ENCODE measurements around the gene ATN1.

ATN1 gene

DNA sequence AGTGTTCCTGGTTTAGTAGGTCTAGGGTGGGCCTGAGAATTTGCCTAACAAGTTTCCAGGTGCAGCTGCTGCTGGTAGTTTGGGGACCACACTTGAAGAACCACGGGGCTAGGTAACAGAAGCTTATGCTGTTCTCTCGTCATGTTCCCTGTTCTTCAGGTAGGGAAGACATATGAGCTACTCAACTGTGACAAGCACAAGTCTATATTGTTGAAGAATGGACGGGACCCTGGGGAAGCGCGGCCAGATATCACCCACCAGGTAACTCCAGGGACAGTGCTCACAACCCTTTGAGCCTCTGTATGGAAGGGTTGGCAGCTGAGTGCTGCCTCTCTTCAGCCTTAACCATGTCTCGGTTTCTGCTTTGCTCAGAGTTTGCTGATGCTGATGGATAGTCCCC lies 46.4 kb downstream of the ATN1 start:
- Mint-ChIP-seq H3K9me3 (no peaks in the 10 kb centered on the region), H3K36me3 (ENCODE audit: low read depth) (peaks cover 99% of the 10 kb centered on the region), H3K4me1 (ENCODE audit: low read depth) (peaks cover 44% of the 10 kb centered on the region), H3K4me3 (peak overlapping the region; percentile 100), H3K27ac (peak overlapping the region; percentile 100), H3K27me3 (no peaks in the 10 kb centered on the region)
- no peak for DNase-seq

DNA sequence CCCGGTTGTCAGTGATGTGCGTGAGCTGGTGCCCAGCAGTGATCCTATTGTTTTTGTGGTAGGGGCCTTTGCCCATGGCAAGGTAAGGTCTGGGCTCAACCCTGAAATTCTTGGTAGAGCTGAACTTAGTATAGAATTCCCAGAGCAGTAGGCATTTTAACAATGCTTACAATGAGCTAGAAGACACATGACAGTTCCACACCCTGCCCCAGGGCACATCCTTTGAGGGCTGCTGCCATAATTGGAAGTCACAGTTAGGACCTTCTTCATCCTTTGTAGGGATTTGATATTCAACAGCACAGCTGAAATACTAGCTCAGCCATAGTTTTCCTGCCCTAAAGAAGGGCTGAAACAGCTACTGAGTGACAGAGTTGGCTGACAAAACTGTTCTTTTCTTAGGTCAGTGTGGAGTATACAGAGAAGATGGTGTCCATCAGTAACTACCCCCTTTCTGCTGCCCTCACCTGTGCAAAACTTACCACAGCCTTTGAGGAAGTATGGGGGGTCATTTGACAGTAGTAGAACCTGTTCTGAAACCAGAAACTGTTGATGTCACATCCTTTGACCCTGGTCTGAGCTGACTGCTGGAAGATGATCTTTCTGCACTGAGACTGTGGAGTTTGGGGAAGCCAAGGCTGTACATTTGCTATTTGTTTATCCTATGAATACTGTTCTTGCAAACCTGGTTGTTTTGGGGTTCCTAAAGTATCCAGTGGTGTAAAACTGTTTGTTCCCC lies 47.7 kb downstream of the ATN1 start:
- no peak for DNase-seq
- H3K9me3 Mint-ChIP-seq: no peaks in the 10 kb centered on the region
- H3K27me3 Mint-ChIP-seq: no peaks in the 10 kb centered on the region
- peak overlapping the region; percentile 100 for H3K27ac Mint-ChIP-seq
- peaks cover 42% of the 10 kb centered on the region for H3K4me1 Mint-ChIP-seq (ENCODE audit: low read depth)
- H3K4me3 Mint-ChIP-seq: no peak overlapping the region
- peaks cover 99% of the 10 kb centered on the region for H3K36me3 Mint-ChIP-seq (ENCODE audit: low read depth)

DNA sequence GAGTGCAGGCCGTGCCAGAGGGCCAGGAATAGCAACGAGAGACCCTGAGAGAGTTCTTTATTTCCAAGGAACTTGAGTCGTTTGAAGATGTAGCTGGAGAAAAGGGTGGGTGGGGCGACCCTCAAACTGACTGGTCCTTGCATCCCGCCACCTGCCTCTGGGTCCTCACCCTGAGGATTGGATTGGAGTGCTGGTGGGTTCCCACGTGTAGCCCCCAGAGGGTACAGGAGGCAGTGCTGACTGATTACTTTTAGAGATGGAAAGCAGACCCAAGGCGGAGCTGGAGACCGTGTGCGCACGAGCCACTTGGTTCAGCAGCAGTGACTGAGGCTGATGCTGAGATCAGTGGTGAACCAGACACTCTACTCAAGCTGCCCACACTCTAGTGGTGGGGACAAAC lies 49.9 kb downstream of the ATN1 start:
- H3K36me3 Mint-ChIP-seq (ENCODE audit: low read depth): peaks cover 100% of the 10 kb centered on the region
- no peak for DNase-seq
- no peaks in the 10 kb centered on the region for H3K27me3 Mint-ChIP-seq
- H3K9me3 Mint-ChIP-seq: no peaks in the 10 kb centered on the region
- peaks cover 31% of the 10 kb centered on the region for H3K4me1 Mint-ChIP-seq (ENCODE audit: low read depth)
- no peak overlapping the region for H3K4me3 Mint-ChIP-seq
- H3K27ac Mint-ChIP-seq: peak overlapping the region; percentile 80

DNA sequence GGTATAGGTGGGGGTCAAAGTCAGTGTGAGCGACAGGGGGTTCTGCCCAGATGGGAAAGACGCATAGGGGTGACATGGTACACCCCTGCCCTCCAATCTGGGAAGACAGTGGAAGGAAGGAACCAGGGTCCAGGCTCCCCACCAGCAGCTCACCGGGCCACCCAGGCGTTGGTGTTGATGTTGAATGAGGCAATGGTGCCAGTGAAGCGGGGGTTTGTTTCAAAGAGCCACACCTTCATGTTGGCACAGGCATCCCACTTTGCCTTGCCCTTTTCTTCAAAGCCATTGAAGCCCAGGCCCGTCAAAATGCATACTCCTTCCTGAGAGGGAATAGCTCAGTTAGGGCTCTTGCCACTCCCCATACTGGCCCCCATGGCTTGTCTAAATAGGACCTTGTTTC lies 50.4 kb downstream of the ATN1 start:
- Mint-ChIP-seq H3K27ac (peak overlapping the region; percentile 80), H3K4me1 (ENCODE audit: low read depth) (peaks cover 27% of the 10 kb centered on the region), H3K4me3 (no peak overlapping the region), H3K9me3 (no peaks in the 10 kb centered on the region), H3K27me3 (no peaks in the 10 kb centered on the region), H3K36me3 (ENCODE audit: low read depth) (peaks cover 100% of the 10 kb centered on the region)
- no peak for DNase-seq

DNA sequence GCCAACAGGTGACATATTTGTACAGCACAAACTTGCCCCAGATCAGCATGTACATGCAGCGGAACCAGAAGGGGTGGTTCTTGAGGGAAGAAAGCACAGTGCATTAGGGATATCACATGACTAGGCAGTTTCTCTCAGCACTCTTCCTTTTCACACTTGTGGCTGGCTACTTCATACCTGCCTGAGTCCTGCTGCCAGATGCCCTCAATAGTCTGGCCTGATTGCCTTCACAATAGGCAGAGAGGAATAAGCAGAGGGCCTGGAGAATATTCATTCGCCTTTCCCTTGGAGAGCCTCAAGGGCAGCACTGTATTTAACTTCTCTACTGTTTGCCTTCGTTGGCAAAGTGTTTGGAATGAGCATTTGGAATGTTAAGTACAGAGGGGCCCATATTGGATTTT lies 50.9 kb downstream of the ATN1 start:
- no peak for DNase-seq
- Mint-ChIP-seq H3K27me3 (no peaks in the 10 kb centered on the region), H3K4me1 (ENCODE audit: low read depth) (peaks cover 24% of the 10 kb centered on the region), H3K9me3 (no peaks in the 10 kb centered on the region), H3K36me3 (ENCODE audit: low read depth) (peaks cover 100% of the 10 kb centered on the region), H3K27ac (peak overlapping the region; percentile 80), H3K4me3 (no peak overlapping the region)

DNA sequence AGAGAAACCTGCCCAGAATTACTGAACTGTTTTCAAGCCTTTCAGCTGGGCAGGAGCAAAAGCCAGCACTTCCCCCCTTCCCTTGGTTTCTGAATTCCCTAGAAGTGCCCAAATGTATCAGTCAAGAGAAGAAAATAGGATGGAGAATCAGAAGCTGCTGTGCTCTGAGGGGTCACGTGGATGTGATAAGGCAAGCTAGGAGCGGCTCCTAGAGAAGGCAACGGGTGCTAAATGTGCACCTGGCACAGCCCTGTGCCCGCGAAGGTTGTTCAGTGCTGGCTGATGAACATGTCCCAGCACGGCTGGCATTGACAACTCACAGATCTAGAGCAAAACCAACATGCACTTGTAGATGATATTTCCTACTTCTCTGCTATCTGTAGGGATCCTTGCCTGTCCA lies 51.3 kb downstream of the ATN1 start:
- Mint-ChIP-seq H3K27ac (peak overlapping the region; percentile 80), H3K9me3 (no peaks in the 10 kb centered on the region), H3K27me3 (no peaks in the 10 kb centered on the region), H3K36me3 (ENCODE audit: low read depth) (peaks cover 100% of the 10 kb centered on the region), H3K4me1 (ENCODE audit: low read depth) (peaks cover 20% of the 10 kb centered on the region), H3K4me3 (no peak overlapping the region)
- DNase-seq: no peak

DNA sequence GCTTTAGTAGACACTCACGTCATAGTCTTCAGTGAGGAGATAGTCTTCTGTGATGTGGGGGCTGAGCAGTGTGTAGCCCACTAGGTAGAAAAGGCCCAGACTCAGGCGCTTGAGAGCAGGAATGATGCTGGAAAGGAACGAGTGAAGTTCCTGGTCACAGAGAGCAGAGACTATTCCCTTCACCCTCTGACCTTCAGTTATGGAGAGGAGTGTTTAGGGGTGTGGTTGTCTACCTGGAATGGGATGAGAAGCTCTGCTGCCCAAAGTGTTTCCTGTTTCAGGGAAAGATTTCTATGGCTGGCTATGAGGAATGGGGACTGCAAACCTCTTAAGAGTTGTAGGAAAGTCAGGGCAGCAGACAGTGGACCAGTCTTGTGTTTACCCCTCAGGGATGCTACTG lies 51.7 kb downstream of the ATN1 start:
- Mint-ChIP-seq H3K27me3 (no peaks in the 10 kb centered on the region), H3K36me3 (ENCODE audit: low read depth) (peaks cover 100% of the 10 kb centered on the region), H3K27ac (peak overlapping the region; percentile 80), H3K9me3 (no peaks in the 10 kb centered on the region), H3K4me1 (ENCODE audit: low read depth) (peaks cover 15% of the 10 kb centered on the region), H3K4me3 (no peak overlapping the region)
- DNase-seq: no peak

DNA sequence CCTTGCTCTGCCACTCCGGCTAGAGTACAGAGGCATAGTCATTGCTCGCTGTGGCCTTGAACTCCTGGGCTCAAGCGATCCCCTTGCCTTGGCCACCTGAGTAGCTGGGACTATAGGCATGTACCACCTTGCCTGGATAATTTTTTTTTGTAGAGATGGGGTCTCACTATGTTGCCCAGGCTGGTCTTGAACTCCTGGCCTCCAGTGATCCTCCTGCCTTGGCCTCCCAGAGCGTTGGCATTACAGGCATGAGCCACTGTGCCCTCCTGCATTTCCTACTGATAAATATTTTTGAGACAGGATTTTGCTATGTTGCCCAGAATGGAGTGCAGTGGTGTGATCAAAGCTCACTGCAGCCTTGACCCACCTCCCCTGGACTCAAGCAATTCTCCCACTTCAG lies 52.3 kb downstream of the ATN1 start:
- Mint-ChIP-seq H3K27me3 (no peaks in the 10 kb centered on the region), H3K4me1 (ENCODE audit: low read depth) (peaks cover 11% of the 10 kb centered on the region), H3K9me3 (no peaks in the 10 kb centered on the region), H3K36me3 (ENCODE audit: low read depth) (peaks cover 100% of the 10 kb centered on the region), H3K27ac (peak overlapping the region; percentile 37), H3K4me3 (no peak overlapping the region)
- DNase-seq: no peak

DNA sequence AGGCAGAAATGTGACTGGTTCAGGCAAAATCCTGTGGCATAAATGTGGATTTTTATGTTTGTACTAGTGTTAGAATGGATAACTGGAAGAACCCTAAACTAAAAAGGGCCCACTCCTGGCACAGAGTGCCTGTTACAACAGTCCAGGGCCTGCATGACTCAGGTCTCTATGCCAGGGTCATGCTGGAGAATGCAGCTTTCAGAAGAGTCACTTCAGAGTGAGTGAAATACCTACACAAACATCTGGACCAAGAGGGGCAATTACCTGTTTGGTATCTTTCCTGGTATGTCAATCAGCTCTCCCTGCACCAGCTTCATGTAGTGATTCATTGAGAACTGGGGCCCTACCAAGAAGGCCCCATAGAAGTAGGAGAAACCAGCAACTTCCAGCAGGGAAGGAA lies 53.0 kb downstream of the ATN1 start:
- H3K27ac Mint-ChIP-seq: peak overlapping the region; percentile 64
- no peak overlapping the region for H3K4me3 Mint-ChIP-seq
- peaks cover 99% of the 10 kb centered on the region for H3K36me3 Mint-ChIP-seq (ENCODE audit: low read depth)
- no peak for DNase-seq
- H3K27me3 Mint-ChIP-seq: no peaks in the 10 kb centered on the region
- peaks cover 5% of the 10 kb centered on the region for H3K4me1 Mint-ChIP-seq (ENCODE audit: low read depth)
- H3K9me3 Mint-ChIP-seq: no peaks in the 10 kb centered on the region

DNA sequence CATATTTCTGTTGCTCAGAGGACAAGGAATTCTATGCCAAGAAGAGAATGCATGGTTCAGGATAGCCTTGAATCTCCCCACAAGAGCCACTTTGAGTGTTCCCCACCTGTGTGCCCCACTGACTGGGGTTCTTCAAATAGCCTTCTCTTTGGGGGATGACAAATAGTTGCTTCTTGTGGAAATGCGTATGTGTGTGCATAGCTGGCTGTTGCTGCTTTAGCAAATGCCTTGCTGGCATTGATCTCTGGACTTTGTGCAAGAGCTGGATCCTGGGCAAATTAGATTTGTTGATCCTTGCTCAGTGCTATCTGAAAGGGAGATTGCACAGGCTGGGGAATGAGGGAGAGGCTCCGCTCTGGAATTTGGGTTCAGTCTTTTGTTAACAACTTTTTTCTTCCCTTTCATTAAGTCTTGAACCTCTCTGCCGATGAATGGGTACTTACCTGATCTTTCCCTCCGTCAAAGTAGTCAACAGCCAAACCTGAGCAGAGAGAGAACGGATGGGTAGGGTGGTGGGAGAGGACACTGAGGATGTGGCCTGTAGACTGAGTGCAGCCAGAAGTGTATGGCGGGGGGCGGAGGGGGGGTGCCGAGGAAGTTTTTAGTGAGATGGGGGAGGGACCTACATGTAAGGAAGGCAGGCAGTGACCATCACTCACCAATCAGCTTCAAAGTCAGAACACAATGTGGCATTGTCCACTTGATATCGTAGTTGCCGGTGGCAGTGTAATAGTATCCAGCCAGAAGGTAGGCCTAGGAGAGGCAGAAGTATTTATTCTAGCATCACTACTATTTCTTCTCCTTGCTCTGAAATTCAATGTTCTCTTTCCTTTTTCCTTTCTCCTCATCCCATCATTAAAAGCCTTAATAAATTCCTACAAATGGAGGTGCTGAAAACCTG lies 53.6 kb downstream of the ATN1 start:
- H3K36me3 Mint-ChIP-seq (ENCODE audit: low read depth): peaks cover 99% of the 10 kb centered on the region

DNA sequence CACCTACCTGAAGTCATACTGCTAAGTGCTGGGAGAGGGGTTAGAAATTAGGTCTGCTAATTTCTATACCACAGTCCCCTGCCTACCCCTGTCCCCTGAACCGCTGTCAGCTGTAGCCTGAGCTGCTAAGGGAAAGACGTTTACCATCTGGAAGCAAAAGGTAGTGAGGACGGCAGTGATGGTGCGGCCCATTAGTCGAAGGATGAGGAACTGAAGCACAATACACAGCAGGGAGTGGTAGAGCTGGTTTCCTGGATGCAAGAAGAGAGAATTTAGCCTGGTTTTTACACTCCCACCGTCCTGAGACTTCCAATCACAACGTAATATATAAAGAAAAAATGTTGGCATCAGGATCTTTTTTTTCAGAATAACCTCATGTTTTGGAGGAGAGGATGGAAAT lies 54.8 kb downstream of the ATN1 start:
- H3K4me3 Mint-ChIP-seq: no peak overlapping the region
- peaks cover 95% of the 10 kb centered on the region for H3K36me3 Mint-ChIP-seq (ENCODE audit: low read depth)
- no peaks in the 10 kb centered on the region for H3K9me3 Mint-ChIP-seq
- H3K27ac Mint-ChIP-seq: no peak overlapping the region
- no peaks in the 10 kb centered on the region for H3K27me3 Mint-ChIP-seq
- DNase-seq: no peak
- H3K4me1 Mint-ChIP-seq (ENCODE audit: low read depth): no peaks in the 10 kb centered on the region

More for the DNA sequence above, 53.6 kb downstream of the ATN1 start:
- no peak overlapping the region for H3K4me3 Mint-ChIP-seq
- H3K9me3 Mint-ChIP-seq: no peaks in the 10 kb centered on the region
- no peaks in the 10 kb centered on the region for H3K4me1 Mint-ChIP-seq (ENCODE audit: low read depth)
- no peaks in the 10 kb centered on the region for H3K27me3 Mint-ChIP-seq
- H3K27ac Mint-ChIP-seq: peak overlapping the region; percentile 64
- DNase-seq: no peak

DNA sequence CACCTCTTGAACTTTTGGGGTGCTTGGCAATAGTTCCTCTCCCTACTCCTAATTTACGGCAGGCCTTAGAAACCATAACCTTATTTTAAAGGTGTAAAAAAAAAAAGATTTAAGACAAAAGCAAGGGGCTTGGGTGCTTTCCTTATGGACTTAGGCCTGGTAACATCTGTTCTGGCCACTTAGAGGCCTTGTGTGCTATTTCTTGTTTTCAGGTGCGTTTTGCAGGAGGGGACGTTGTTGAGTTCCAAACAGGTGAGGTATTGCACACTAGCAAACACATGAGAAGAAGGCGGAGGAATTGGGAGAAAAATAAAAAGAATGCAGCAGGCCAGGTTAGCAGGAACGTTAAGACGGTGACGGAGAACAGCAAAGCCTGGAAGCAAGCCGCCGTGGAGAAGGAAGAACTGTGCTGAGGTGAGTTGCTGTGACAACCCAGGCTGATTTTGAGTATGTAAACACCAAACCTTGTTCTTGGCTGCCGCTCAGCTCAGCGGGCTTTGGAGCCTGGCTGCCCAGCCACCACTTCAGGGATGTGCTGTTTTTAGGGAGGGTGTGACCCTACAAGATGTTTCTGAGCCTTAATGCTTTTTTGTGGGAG lies 60.3 kb downstream of the ATN1 start:
- H3K27me3 Mint-ChIP-seq: no peaks in the 10 kb centered on the region
- no peaks in the 10 kb centered on the region for H3K9me3 Mint-ChIP-seq
- peaks cover 77% of the 10 kb centered on the region for H3K36me3 Mint-ChIP-seq (ENCODE audit: low read depth)
- no peak for DNase-seq
- no peaks in the 10 kb centered on the region for H3K4me1 Mint-ChIP-seq (ENCODE audit: low read depth)
- peak overlapping the region; percentile 12 for H3K27ac Mint-ChIP-seq
- no peak overlapping the region for H3K4me3 Mint-ChIP-seq
